Type B pancreatic cell (in vitro differentiated cells): ENCODE measurements around the gene WASHC2A. TPM values are rescaled to one million over a fixed set of nuclear protein-coding genes. Genes with fewer than 3 reads are reported as not detected.
"Not testable (repeated sequence)": the region's sequence is repeated elsewhere in the genome, so short reads cannot be mapped to it uniquely, and the experiment has no call there.

Experiments used
- DNase-seq: peaks from one replicate; pipeline ENCODE4 v3.0.0; 2021; ENCODE audit warnings: mixed read lengths; ENCODE audit not compliant: unreplicated experiment; ENCODE audit errors: extremely low spot score
- H3K27ac Mint-ChIP-seq: 2 replicates; pipeline ENCODE4 v1.8.0; 2021; ENCODE audit warnings: mild to moderate bottlenecking, mixed read lengths
- H3K27me3 Mint-ChIP-seq: 2 replicates; pipeline ENCODE4 v1.8.0; 2021; ENCODE audit warnings: mixed read lengths
- H3K36me3 Mint-ChIP-seq: 2 replicates; pipeline ENCODE4 v1.8.0; 2021; ENCODE audit warnings: mixed read lengths
- H3K4me1 Mint-ChIP-seq: one replicate; pipeline ENCODE4 v1.8.0; 2021; ENCODE audit warnings: mixed read lengths; ENCODE audit not compliant: unreplicated experiment
- H3K4me3 Mint-ChIP-seq: 2 replicates; pipeline ENCODE4 v1.8.0; 2021; ENCODE audit warnings: mild to moderate bottlenecking, mixed read lengths
- H3K9me3 Mint-ChIP-seq: 2 replicates; pipeline ENCODE4 v1.8.0; 2021; ENCODE audit warnings: mixed read lengths
- total RNA-seq: library from RNA; stranded (reverse); gene quantifications from 2 replicates; pipeline ENCODE4 v1.2.1, GENCODE V29; 2021; ENCODE audit warnings: low replicate concordance
- TF ChIP-seq, protein P1 (sequence below): fragments of 200-600 bp; sonication (generic); conservative IDR thresholded peaks from 2 replicates; pipeline ENCODE4 v1.5.0; 2021; ENCODE audit warnings: antibody characterized with exemption, mild to moderate bottlenecking

Gene WASHC2A
- total RNA-seq, 1 donor from 2014 or later = 42.6 TPM

DNA sequence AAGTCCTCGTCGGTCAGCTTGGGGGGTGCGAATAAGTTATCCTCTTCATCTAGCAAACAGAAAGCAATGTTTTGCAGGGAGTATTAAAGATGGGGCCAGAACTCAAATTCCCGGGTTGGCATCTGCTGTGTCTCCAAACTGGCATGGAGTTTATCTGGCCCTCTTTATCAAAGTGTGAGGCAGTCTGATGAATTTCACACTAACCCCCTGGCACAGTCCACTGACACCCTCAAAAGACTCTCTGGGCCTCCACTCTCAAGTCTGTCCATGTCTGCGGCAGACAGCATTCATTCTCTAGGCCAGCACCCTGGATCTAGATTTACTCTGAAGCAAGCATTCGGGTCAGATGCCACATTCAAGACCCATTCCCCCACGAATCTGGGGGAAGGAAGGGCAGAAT, 6.2 kb upstream of the WASHC2A start:
- peaks cover 45% of the 10 kb centered on the region for H3K27me3 Mint-ChIP-seq
- H3K4me3 Mint-ChIP-seq, H3K4me1 Mint-ChIP-seq, H3K36me3 Mint-ChIP-seq, H3K9me3 Mint-ChIP-seq, DNase-seq, H3K27ac Mint-ChIP-seq: not testable (repeated sequence)

DNA sequence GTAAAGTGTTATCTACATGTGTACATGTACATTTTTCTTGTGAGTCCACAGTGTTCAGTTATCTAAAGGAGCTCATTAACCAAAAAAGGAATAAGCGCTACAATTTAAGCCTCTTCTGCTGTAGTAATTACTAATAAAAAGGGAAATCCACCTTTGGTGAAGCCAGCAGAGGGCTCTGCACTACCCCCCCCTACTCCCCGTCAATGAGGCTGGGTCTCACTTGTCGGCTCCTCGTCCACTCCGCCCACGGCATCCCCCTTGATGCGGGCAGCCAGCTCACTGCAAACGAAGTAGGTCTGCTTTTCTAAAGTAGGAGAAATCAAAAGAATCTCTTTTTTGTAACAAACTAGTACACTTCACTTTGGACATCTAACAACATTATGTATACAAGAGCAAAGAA, 4.7 kb upstream of the WASHC2A start:
- H3K36me3 Mint-ChIP-seq = no peaks in the 10 kb centered on the region
- H3K27me3 Mint-ChIP-seq = peaks cover 35% of the 10 kb centered on the region
- no peak overlapping the region for H3K27ac Mint-ChIP-seq
- no peak for DNase-seq
- no peak overlapping the region for H3K4me3 Mint-ChIP-seq
- TF ChIP-seq, protein P1, sequence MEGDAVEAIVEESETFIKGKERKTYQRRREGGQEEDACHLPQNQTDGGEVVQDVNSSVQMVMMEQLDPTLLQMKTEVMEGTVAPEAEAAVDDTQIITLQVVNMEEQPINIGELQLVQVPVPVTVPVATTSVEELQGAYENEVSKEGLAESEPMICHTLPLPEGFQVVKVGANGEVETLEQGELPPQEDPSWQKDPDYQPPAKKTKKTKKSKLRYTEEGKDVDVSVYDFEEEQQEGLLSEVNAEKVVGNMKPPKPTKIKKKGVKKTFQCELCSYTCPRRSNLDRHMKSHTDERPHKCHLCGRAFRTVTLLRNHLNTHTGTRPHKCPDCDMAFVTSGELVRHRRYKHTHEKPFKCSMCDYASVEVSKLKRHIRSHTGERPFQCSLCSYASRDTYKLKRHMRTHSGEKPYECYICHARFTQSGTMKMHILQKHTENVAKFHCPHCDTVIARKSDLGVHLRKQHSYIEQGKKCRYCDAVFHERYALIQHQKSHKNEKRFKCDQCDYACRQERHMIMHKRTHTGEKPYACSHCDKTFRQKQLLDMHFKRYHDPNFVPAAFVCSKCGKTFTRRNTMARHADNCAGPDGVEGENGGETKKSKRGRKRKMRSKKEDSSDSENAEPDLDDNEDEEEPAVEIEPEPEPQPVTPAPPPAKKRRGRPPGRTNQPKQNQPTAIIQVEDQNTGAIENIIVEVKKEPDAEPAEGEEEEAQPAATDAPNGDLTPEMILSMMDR = no peak
- peaks cover 4% of the 10 kb centered on the region for H3K4me1 Mint-ChIP-seq
- H3K9me3 Mint-ChIP-seq = no peaks in the 10 kb centered on the region

DNA sequence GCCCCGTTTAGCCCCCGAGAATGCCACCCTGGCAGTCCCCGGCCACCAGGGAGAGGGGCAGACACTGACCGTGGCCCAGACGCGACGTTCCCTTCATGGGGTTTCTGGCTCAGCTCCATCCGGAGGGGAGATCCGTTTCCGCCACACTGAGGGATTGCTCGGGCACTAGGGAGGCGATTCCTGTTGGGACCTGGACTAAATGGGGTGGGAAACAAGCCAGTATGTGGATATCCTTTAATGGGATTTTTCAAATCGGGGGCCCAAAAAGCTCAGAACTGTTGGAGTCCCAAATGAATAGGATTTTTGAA, 552 bp downstream of the WASHC2A start:
- DNase-seq, H3K27ac Mint-ChIP-seq, H3K36me3 Mint-ChIP-seq, H3K9me3 Mint-ChIP-seq, H3K27me3 Mint-ChIP-seq, H3K4me1 Mint-ChIP-seq: not testable (repeated sequence)
- H3K4me3 Mint-ChIP-seq = peak overlapping the region; percentile 83

DNA sequence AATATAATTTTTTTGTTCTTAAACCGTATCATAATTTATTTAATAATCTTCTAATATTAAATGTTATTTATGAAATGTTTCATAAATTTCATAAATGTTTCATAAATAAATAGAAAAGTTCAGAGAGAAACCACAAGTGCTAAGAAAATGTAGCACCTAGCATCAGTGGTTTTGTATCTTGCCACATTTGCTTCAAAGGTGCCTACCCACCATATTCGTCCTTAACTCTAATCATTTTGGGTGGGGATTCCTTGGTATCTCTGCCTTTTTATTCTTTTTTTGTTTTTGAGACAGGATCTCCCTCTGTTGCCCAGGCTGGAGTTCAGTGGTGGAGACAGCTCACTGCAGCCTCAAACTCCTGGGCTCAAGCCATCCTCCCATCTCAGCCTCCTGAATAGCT, 7.4 kb downstream of the WASHC2A start:
- not testable (repeated sequence) for H3K27me3 Mint-ChIP-seq, H3K27ac Mint-ChIP-seq, DNase-seq, H3K4me3 Mint-ChIP-seq, H3K4me1 Mint-ChIP-seq, H3K36me3 Mint-ChIP-seq, H3K9me3 Mint-ChIP-seq

DNA sequence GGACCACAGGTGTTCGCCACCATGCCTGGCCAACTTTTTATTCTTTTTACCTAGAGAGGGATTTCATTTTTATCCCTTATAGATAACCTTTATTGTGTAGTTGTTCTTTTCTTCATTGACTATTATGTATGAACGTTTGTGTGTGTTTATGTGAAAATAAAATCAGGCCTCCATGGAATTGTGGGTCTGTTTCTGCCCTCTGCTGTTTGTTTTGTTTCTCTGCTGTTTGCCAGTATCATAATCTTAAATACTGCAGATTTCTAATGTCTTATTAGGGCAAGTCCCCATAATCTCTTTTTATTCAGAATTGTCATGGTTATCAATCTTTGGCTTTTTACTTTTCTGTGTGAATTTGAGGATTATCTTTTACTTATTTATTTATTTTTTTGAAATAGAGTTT, 7.8 kb downstream of the WASHC2A start:
- H3K27ac Mint-ChIP-seq, H3K4me3 Mint-ChIP-seq, DNase-seq: not testable (repeated sequence)

DNA sequence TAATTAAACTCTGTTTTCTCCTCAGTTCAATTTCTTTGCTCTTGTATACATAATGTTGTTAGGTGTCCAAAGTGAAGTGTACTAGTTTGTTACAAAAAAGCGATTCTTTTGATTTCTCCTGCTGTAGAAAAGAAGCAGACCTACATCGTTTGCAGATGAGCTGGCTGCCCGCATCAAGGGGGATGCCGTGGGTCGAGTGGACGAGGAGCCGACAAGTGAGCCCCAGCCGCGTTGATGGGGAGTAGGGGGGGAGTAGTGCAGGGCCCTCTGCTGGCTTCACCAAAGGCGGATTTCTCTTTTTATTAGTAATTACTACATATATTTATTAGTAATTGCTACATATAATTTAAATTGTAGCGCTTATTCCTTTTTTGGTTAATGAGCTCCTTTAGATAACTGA, 23.6 kb downstream of the WASHC2A start:
- H3K36me3 Mint-ChIP-seq, H3K27me3 Mint-ChIP-seq, H3K27ac Mint-ChIP-seq, H3K4me3 Mint-ChIP-seq, H3K4me1 Mint-ChIP-seq, DNase-seq, H3K9me3 Mint-ChIP-seq: not testable (repeated sequence)

More for the DNA sequence above, 7.8 kb downstream of the WASHC2A start:
- not testable (repeated sequence) for H3K9me3 Mint-ChIP-seq, H3K4me1 Mint-ChIP-seq, H3K36me3 Mint-ChIP-seq, H3K27me3 Mint-ChIP-seq
- TF ChIP-seq, protein P1 = peak; percentile 54

DNA sequence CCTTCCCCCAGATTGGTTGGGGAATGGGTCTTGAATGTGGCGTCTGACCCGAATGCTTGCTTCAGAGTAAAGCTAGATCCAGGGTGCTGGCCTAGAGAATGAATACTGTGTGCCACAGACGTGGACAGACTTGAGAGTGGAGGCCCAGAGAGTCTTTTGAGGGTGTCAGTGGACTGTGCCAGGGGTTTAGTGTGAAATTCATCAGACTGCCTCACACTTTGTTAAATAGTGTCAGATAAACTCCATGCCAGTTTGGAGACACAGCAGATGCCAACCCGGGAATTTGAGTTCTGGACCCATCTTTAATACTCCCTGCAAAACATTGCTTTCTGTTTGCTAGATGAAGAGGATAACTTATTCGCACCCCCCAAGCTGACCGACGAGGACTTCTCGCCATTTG, 25.2 kb downstream of the WASHC2A start:
- H3K36me3 Mint-ChIP-seq, H3K4me1 Mint-ChIP-seq, H3K9me3 Mint-ChIP-seq, H3K27ac Mint-ChIP-seq, H3K27me3 Mint-ChIP-seq, H3K4me3 Mint-ChIP-seq, DNase-seq: not testable (repeated sequence)

DNA sequence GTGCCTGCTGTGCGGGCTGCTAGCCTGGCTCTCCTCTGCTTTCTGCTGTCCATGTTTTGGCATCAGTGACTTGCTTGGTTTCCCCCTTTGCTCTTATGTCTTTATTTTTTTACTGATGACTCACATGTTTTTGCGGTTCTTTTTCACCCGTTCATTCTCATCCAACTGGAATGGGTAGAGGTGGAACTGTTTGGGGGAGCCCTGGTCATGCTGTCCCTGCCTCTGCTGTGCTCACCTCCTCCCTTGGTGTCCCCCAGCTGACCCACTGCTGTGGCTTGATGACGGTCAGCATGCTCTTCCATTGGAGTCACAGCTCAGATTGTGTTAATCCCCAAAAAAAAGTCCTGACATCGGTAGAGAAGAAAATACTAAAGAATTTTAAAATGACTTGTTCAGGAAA, 26.9 kb downstream of the WASHC2A start:
- not testable (repeated sequence) for H3K27ac Mint-ChIP-seq, H3K27me3 Mint-ChIP-seq, H3K36me3 Mint-ChIP-seq, DNase-seq, H3K4me1 Mint-ChIP-seq, H3K4me3 Mint-ChIP-seq, H3K9me3 Mint-ChIP-seq

DNA sequence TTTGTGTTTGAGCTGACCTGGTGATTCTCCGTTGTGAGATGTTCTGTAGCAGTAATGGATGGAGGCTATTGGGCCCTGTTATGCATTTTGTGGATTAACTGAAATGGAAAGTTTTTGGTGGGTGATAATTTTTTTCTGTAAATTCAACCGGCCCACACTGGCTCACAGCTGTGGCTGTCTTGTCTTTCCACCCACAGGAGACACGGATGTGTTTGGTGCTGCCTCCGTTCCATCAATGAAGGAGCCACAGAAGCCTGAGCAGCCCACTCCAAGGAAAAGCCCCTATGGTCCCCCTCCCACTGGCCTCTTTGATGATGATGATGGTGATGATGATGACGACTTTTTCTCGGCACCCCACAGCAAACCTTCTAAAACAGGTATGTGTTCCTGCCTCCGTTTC, 27.6 kb downstream of the WASHC2A start:
- not testable (repeated sequence) for H3K9me3 Mint-ChIP-seq, DNase-seq, H3K4me3 Mint-ChIP-seq, H3K27me3 Mint-ChIP-seq, H3K36me3 Mint-ChIP-seq, H3K4me1 Mint-ChIP-seq, H3K27ac Mint-ChIP-seq

DNA sequence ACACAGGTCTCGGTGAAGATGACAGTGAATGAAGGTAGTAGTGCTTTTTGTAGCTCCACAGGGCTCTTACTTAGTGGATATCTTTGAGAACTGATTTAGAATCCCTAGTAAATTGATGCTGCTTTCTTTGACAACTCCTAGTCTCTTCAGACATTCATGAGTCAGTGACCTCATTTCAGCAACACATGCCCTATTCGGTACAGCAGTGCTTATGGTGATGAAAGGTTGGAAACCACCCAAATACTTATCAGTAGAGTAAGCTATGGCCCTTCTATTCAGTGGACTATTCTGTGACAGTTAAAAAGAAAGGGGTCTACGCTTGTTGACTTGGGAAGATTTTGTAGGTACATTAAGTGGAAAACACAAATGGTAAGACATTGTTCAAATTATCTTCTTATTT, 29.0 kb downstream of the WASHC2A start:
- DNase-seq, H3K27me3 Mint-ChIP-seq, H3K36me3 Mint-ChIP-seq, H3K4me3 Mint-ChIP-seq, H3K4me1 Mint-ChIP-seq, H3K9me3 Mint-ChIP-seq, H3K27ac Mint-ChIP-seq: not testable (repeated sequence)

DNA sequence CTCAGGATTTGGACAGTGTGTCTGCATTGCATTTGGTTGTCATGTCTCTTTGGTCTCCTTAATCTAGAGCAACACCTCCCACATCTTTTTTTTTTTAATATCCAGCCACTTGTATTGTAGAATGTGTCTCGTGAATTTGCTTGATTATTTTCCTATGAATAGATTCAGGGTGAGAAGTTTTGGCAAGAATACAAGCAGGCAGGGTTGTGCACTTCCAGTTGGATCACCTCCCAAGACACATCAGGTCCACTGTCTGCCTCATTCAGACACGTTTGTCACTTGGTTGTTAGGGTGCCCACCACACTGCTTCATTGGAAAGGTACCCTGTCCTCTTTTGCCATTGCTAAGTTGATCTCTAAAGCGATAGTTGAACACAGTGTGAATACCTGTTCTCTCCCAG, 30.9 kb downstream of the WASHC2A start:
- H3K27ac Mint-ChIP-seq, H3K4me3 Mint-ChIP-seq, H3K36me3 Mint-ChIP-seq, H3K27me3 Mint-ChIP-seq, H3K9me3 Mint-ChIP-seq, DNase-seq, H3K4me1 Mint-ChIP-seq: not testable (repeated sequence)

DNA sequence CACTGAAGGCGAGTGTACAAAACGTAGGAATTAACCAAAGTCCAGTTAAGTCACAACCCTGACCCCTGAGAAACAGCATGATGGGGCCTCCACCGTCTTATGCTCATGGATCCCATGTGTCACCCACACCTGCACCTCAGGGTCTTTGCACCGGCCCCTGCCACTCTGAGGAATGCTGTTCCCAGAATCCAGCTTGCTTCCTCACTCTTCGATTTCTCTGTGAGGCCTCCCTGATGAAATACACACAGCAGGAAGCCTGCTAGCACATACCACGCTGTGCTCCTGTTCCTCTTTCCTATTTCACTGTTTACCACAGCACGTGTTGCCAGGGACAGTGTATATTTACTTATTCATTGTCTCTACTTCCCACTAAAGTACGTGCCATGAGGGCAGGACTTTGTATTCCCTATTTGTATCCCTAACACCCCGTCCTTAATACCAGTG, 33.4 kb downstream of the WASHC2A start:
- not testable (repeated sequence) for H3K36me3 Mint-ChIP-seq, H3K4me3 Mint-ChIP-seq, H3K27ac Mint-ChIP-seq, DNase-seq, H3K9me3 Mint-ChIP-seq, H3K27me3 Mint-ChIP-seq, H3K4me1 Mint-ChIP-seq

DNA sequence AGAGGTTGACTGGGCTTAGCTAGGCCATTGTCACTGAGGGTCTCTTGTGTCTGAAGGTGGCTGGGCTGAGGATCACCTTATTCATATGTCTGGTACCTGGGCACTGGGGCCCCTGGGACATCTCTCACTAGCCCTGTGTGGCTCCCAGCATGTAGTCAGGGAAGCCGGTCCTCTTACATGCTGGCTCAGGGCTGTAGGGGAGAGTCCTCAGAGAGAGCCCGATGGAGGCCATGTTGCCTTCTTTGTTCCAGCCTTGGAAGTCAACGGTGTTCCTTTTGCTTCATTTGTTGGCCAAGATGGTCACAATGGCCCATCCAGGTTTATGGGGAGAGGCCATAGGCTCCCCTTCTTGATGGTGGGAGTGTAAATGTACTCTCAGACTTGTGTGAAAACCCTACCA, 34.0 kb downstream of the WASHC2A start:
- H3K27me3 Mint-ChIP-seq, H3K4me1 Mint-ChIP-seq, H3K4me3 Mint-ChIP-seq, H3K36me3 Mint-ChIP-seq, DNase-seq, H3K9me3 Mint-ChIP-seq, H3K27ac Mint-ChIP-seq: not testable (repeated sequence)
